Karpas-422 (cell line): Measurements from ENCODE around the gene ETV3. TPM values are rescaled to one million over a fixed set of nuclear protein-coding genes. Genes with fewer than 3 reads are reported as not detected.

ENCODE experiments used
- DNase-seq: peaks from one replicate; pipeline ENCODE4 v3.0.0-alpha.2; 2015
- H2AFZ ChIP-seq: fragments of 200-600 bp; sonication (generic); 2 replicates; pipeline ENCODE4 v1.6.1; 2014; ENCODE audit warnings: antibody characterized with exemption, low read length, mixed read lengths
- H3K27ac ChIP-seq: fragments of 200-600 bp; sonication (generic); 2 replicates; pipeline ENCODE4 v1.5.1; 2014; ENCODE audit warnings: mild to moderate bottlenecking, low read length, moderate library complexity
- H3K27me3 ChIP-seq: fragments of 200-600 bp; sonication (generic); 2 replicates; pipeline ENCODE4 v1.6.1; 2014; ENCODE audit warnings: low read length, mixed read lengths
- H3K36me3 ChIP-seq: fragments of 200-600 bp; sonication (generic); 2 replicates; pipeline ENCODE4 v1.6.1; 2014; ENCODE audit warnings: low read length, mixed read lengths; ENCODE audit not compliant: insufficient read depth
- H3K4me1 ChIP-seq: fragments of 200-600 bp; sonication (generic); 2 replicates; pipeline ENCODE4 v1.6.1; 2014; ENCODE audit warnings: mild to moderate bottlenecking, low read length, mixed read lengths
- H3K4me2 ChIP-seq: fragments of 200-600 bp; sonication (generic); 2 replicates; pipeline ENCODE4 v1.6.1; 2014; ENCODE audit warnings: low read length, low read depth, mild to moderate bottlenecking; ENCODE audit not compliant: poor library complexity, severe bottlenecking
- H3K4me3 ChIP-seq: fragments of 200-600 bp; sonication (generic); 2 replicates; pipeline ENCODE4 v1.5.1; 2014; ENCODE audit warnings: mild to moderate bottlenecking, antibody characterized with exemption, low read length, mixed read lengths
- H3K79me2 ChIP-seq: fragments of 200-600 bp; sonication (generic); 2 replicates; pipeline ENCODE4 v1.6.1; 2014; ENCODE audit warnings: mild to moderate bottlenecking, low read length, mixed read lengths
- H3K9ac ChIP-seq: fragments of 200-600 bp; sonication (generic); 2 replicates; pipeline ENCODE4 v1.6.0; 2014; ENCODE audit warnings: low read length
- H3K9me2 ChIP-seq: fragments of 200-600 bp; sonication (generic), shearing (Covaris generic); replicated peaks from 2 replicates; pipeline ENCODE4 v1.6.0; 2014; ENCODE audit warnings: mild to moderate bottlenecking, low read length, moderate library complexity; ENCODE audit not compliant: insufficient read depth
- H3K9me3 ChIP-seq: fragments of 300-700, 200-600 bp; sonication (generic); 2 replicates; pipeline ENCODE4 v1.6.1; 2014; ENCODE audit warnings: low read length, mixed read lengths
- H4K20me1 ChIP-seq: fragments of 200-600 bp; sonication (generic); 2 replicates; pipeline ENCODE4 v1.6.1; 2014; ENCODE audit warnings: mild to moderate bottlenecking, antibody characterized with exemption, low read length, low read depth; ENCODE audit not compliant: insufficient read depth
- total RNA-seq: library from RNA; depleted of rRNA; stranded (reverse); fragments of >200 nt; shearing (Covaris generic); gene quantifications from 2 replicates; pipeline ENCODE4 v1.2.3, GENCODE V29; 2014; ENCODE audit warnings: low replicate concordance

The ETV3 gene
- total RNA-seq, 1 experiment from 2014 or later, result 12.3 TPM

GRCh38 chr1:157088607-157089006 is 49.6 kb downstream of the ETV3 start:
- H3K9ac ChIP-seq, result no peak overlapping the region
- no peak overlapping the region for H2AFZ ChIP-seq
- no peak overlapping the region for H3K4me3 ChIP-seq
- H3K36me3 ChIP-seq, result no peaks in the 10 kb centered on the region
- H3K79me2 ChIP-seq, result no peaks in the 10 kb centered on the region
- H3K9me3 ChIP-seq, result no peaks in the 10 kb centered on the region
- no peaks in the 10 kb centered on the region for H4K20me1 ChIP-seq
- H3K27me3 ChIP-seq, result no peaks in the 10 kb centered on the region
- no peaks in the 10 kb centered on the region for H3K4me1 ChIP-seq
- no peaks in the 10 kb centered on the region for H3K9me2 ChIP-seq
- no peak overlapping the region for H3K4me2 ChIP-seq
- H3K27ac ChIP-seq, result no peak overlapping the region
- DNase-seq, result no peak

GRCh38 chr1:157087030-157087429 is 51.2 kb downstream of the ETV3 start:
- Histone ChIP-seq H4K20me1 (no peaks in the 10 kb centered on the region), H2AFZ (no peak overlapping the region), H3K9ac (no peak overlapping the region)

GRCh38 chr1:157086299-157086698 is 51.9 kb downstream of the ETV3 start:
- Histone ChIP-seq H3K79me2 (no peaks in the 10 kb centered on the region), H3K36me3 (no peaks in the 10 kb centered on the region), H3K27me3 (no peaks in the 10 kb centered on the region), H3K4me1 (no peaks in the 10 kb centered on the region), H3K9ac (no peak overlapping the region), H4K20me1 (no peaks in the 10 kb centered on the region), H3K9me2 (no peaks in the 10 kb centered on the region), H3K27ac (no peak overlapping the region), H2AFZ (no peak overlapping the region), H3K9me3 (no peaks in the 10 kb centered on the region), H3K4me2 (no peak overlapping the region), H3K4me3 (no peak overlapping the region)
- DNase-seq, result no peak

More at GRCh38 chr1:157087030-157087429, 51.2 kb downstream of the ETV3 start:
- Histone ChIP-seq H3K4me2 (no peak overlapping the region), H3K4me1 (no peaks in the 10 kb centered on the region), H3K36me3 (no peaks in the 10 kb centered on the region), H3K27ac (no peak overlapping the region), H3K9me2 (no peaks in the 10 kb centered on the region), H3K27me3 (no peaks in the 10 kb centered on the region), H3K79me2 (no peaks in the 10 kb centered on the region), H3K4me3 (no peak overlapping the region), H3K9me3 (no peaks in the 10 kb centered on the region)
- DNase-seq, result no peak

- no peaks in the 10 kb centered on the region for H3K27me3 ChIP-seq
- no peak for DNase-seq
- no peaks in the 10 kb centered on the region for H3K4me1 ChIP-seq
- H3K27ac ChIP-seq, result no peak overlapping the region
- no peaks in the 10 kb centered on the region for H3K79me2 ChIP-seq
- H3K9me3 ChIP-seq, result no peaks in the 10 kb centered on the region
- no peak overlapping the region for H3K4me3 ChIP-seq
- H2AFZ ChIP-seq, result no peak overlapping the region
- H3K9ac ChIP-seq, result no peak overlapping the region
- no peaks in the 10 kb centered on the region for H4K20me1 ChIP-seq
- no peaks in the 10 kb centered on the region for H3K36me3 ChIP-seq
- H3K9me2 ChIP-seq, result no peaks in the 10 kb centered on the region
- H3K4me2 ChIP-seq, result no peak overlapping the region
Observed at GRCh38 chr1:157085421-157085820, 52.8 kb downstream of the ETV3 start.

GRCh38 chr1:157084720-157085119 is 53.5 kb downstream of the ETV3 start:
- DNase-seq, result no peak

DNA sequence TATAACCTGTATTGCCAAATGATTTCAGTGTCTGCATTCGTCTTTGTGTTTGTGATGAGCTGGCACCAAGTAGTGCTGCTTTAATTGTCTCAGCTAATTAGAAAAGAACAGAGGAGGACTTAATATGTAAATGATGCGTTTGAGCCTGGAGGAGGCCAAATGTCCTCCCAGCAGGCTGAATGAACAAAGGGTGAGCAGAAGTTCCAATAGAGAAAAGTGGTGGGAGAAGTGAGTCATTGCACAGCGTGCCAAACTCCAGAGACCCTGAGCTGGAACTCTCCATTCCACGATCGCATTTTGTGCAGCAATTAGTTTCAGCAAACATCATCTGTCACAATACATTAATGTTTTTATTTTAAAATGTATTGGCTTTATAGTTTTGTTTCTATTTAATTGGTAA is 56.5 kb downstream of the ETV3 start:
- Histone ChIP-seq H2AFZ (no peak overlapping the region), H3K79me2 (no peaks in the 10 kb centered on the region), H3K36me3 (no peaks in the 10 kb centered on the region), H3K9ac (no peak overlapping the region), H3K27me3 (no peaks in the 10 kb centered on the region), H3K9me3 (no peaks in the 10 kb centered on the region), H3K4me3 (no peak overlapping the region), H3K27ac (no peak overlapping the region), H3K9me2 (no peaks in the 10 kb centered on the region), H3K4me1 (no peaks in the 10 kb centered on the region), H4K20me1 (no peaks in the 10 kb centered on the region), H3K4me2 (no peak overlapping the region)
- no peak for DNase-seq

More at GRCh38 chr1:157084720-157085119, 53.5 kb downstream of the ETV3 start:
- no peak overlapping the region for H3K4me3 ChIP-seq
- no peaks in the 10 kb centered on the region for H3K9me2 ChIP-seq
- H3K79me2 ChIP-seq, result no peaks in the 10 kb centered on the region
- no peaks in the 10 kb centered on the region for H3K27me3 ChIP-seq
- no peak overlapping the region for H3K9ac ChIP-seq
- H3K4me1 ChIP-seq, result no peaks in the 10 kb centered on the region
- no peaks in the 10 kb centered on the region for H3K36me3 ChIP-seq
- no peak overlapping the region for H3K4me2 ChIP-seq
- no peaks in the 10 kb centered on the region for H3K9me3 ChIP-seq
- H4K20me1 ChIP-seq, result no peaks in the 10 kb centered on the region
- no peak overlapping the region for H2AFZ ChIP-seq
- no peak overlapping the region for H3K27ac ChIP-seq

- no peaks in the 10 kb centered on the region for H3K36me3 ChIP-seq
- H3K9me3 ChIP-seq, result no peaks in the 10 kb centered on the region
- H3K4me2 ChIP-seq, result no peak overlapping the region
- no peaks in the 10 kb centered on the region for H3K9me2 ChIP-seq
- H3K4me3 ChIP-seq, result no peak overlapping the region
- no peak for DNase-seq
- H3K27me3 ChIP-seq, result no peaks in the 10 kb centered on the region
- no peak overlapping the region for H2AFZ ChIP-seq
- H3K9ac ChIP-seq, result no peak overlapping the region
- no peaks in the 10 kb centered on the region for H3K79me2 ChIP-seq
- H4K20me1 ChIP-seq, result no peaks in the 10 kb centered on the region
- H3K4me1 ChIP-seq, result no peaks in the 10 kb centered on the region
- H3K27ac ChIP-seq, result no peak overlapping the region
Observed at GRCh38 chr1:157080714-157081113, 57.5 kb downstream of the ETV3 start.

DNA sequence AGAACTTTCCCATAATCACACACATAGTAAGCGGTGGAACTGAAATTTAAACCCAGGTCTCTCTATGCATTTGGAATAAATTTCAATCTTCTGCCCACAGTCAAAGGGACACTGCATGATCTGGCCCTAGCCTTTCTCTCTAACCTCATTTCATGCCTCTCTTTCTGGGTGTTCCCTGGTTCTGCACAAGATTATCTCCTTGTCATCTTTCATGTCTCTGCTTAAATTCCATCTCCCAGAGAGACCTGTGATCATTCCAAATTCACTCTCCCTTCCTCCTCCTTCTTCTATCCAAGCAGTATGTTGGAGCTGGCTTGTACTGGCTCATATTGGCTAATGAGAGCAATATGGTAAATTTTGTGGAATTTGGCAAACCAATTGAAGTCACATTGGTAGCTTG is 60.8 kb downstream of the ETV3 start:
- H3K9ac ChIP-seq, result no peak overlapping the region
- no peaks in the 10 kb centered on the region for H4K20me1 ChIP-seq
- no peaks in the 10 kb centered on the region for H3K36me3 ChIP-seq
- H3K9me2 ChIP-seq, result no peaks in the 10 kb centered on the region
- no peaks in the 10 kb centered on the region for H3K4me1 ChIP-seq
- H3K4me2 ChIP-seq, result no peak overlapping the region
- H3K4me3 ChIP-seq, result no peak overlapping the region
- H3K27ac ChIP-seq, result no peak overlapping the region
- H3K27me3 ChIP-seq, result no peaks in the 10 kb centered on the region
- no peak for DNase-seq
- no peaks in the 10 kb centered on the region for H3K79me2 ChIP-seq
- H3K9me3 ChIP-seq, result no peaks in the 10 kb centered on the region
- no peak overlapping the region for H2AFZ ChIP-seq
